GM13976 (cell line): Measurements from ENCODE around the gene TPMT.

ENCODE experiments used
- DNase-seq: peaks from one replicate; pipeline ENCODE4 v3.0.0; 2012; ENCODE audit warnings: low spot score
- CTCF ChIP-seq: IDR thresholded peaks from 2 replicates; pipeline ENCODE4 v1.5.1; 2012; ENCODE audit warnings: borderline replicate concordance, mild to moderate bottlenecking; ENCODE audit not compliant: insufficient read depth; ENCODE audit errors: extremely low read depth, missing control alignments, control extremely low read depth
- in situ Hi-C: fragments of 300-500 bp; cut with MboI; formaldehyde crosslinking; loops from one replicate; pipeline ENCODE4 v1.12.0; 2022; ENCODE audit warnings: low sequenced_read_pairs, mixed read lengths, inconsistent platforms; ENCODE audit not compliant: unreplicated experiment

TPMT gene

GRCh38 chr6:18101873-18102272 is 53.0 kb downstream of the TPMT start:
- DNase-seq = no peak
- TF ChIP-seq CTCF = no peak
- in situ Hi-C loops = no loop called here

GRCh38 chr6:18101271-18101670 is 53.6 kb downstream of the TPMT start:
- in situ Hi-C loops = no loop called here
- TF ChIP-seq CTCF = no peak

GRCh38 chr6:18100296-18100695 is 54.6 kb downstream of the TPMT start:
- TF ChIP-seq CTCF = no peak
- no peak for DNase-seq
- in situ Hi-C loops = no loop called here

More at GRCh38 chr6:18101271-18101670, 53.6 kb downstream of the TPMT start:
- DNase-seq = no peak

- TF ChIP-seq CTCF = no peak
- in situ Hi-C loops = no loop called here
- no peak for DNase-seq
Measured at GRCh38 chr6:18099511-18099910, 55.4 kb downstream of the TPMT start.

- in situ Hi-C loops = no loop called here
- DNase-seq = no peak
- TF ChIP-seq CTCF = no peak
Measured at GRCh38 chr6:18096423-18096822, 58.5 kb downstream of the TPMT start.

GRCh38 chr6:18091382-18091781 is 63.5 kb downstream of the TPMT start:
- DNase-seq = no peak
- in situ Hi-C loops = no loop called here
- no peak for TF ChIP-seq CTCF

- in situ Hi-C loops = no loop called here
- TF ChIP-seq CTCF = no peak
Measured at GRCh38 chr6:18090349-18090786, 64.5 kb downstream of the TPMT start.

More at GRCh38 chr6:18090349-18090786, 64.5 kb downstream of the TPMT start:
- DNase-seq = no peak
